NCI-H187 treated with DMSO at 0.1 percent for 48 hours (cell line): ENCODE results near the gene MALRD1.

ENCODE experiments used
- DNase-seq: peaks from one replicate; lab custom pipeline; 2025; lab: John Stamatoyannopoulos, UW

MALRD1 gene

DNA sequence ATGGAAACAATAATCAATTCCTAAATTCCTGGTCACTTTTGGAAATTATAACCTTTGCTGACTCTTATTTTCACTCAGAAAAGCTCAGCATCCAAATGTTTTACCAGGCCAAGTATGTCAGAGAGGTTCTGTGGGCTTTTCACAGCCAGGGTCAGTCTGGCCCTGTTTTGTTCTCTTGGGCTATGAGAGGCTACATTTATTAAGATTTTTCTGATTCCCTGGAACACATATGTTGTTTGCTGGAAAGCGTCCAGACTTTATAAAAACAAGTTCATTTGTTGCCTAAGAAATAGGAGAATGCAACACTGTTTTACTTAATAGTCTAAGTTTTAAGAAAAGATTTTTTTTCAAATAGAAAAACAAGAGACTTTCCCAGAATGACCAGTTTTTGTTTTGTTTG is 529.2 kb downstream of the MALRD1 start:
- DNase-seq = no peak

DNA sequence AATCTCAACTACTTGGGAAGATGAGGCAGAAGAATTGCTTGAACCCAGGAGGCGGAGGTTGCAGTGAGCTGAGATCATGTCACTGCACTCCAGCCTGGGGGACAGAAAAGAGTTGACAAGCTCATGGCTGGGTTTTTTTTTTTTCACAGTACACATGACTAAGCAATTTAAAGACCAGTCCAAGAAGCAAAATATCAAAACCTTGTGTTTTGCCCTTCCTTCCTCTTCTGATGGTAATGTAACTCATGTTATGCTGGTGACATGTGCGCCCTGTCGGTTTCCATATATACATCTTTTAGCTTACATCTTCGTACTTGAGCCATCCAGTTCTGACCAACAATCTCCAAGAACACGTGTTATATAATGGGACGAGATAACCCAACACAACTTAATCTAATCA is 530.0 kb downstream of the MALRD1 start:
- no peak for DNase-seq

DNA sequence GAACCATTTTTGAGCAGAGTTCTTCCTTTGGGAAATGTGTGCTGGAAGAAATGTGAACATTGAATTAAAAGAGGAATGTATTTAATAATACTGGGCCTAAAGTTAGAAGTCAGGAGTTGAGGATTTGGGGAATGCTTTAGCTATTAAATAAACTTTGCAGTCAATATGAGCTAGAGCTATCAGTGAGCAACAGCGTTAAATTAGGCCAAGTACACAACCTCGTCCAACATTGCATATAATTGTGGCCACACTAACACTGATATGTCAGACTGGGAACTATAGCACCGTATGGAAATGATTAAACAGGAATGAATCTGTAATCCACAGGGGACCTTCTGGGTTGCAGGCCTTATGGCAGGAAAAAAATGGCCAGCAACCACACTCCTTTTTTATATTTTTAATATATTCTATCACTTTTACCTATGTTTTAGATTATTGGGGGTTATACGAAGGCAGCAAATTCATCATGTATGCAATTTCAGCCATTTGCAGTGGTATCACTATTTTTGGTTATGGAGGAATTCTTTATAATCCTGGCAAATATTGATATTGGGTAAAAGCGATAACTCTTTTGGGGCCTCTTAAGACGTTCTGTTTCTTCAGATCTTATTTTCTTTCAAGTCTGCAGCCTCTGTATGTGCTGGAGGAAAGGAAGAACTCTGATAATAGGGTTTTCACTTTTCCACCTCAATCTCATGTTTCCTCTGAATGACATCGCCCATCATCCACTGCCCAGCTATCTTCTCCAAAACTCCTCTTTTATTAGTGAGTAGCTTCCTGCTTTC is 531.4 kb downstream of the MALRD1 start:
- DNase-seq = no peak

GRCh38 chr10:19580691-19581090 is 532.1 kb downstream of the MALRD1 start:
- DNase-seq = no peak

GRCh38 chr10:19588608-19589007 is 540.0 kb downstream of the MALRD1 start:
- no peak for DNase-seq

GRCh38 chr10:19592276-19592675 is 543.7 kb downstream of the MALRD1 start:
- no peak for DNase-seq

GRCh38 chr10:19595212-19595845 is 546.7 kb downstream of the MALRD1 start:
- DNase-seq = no peak

DNA sequence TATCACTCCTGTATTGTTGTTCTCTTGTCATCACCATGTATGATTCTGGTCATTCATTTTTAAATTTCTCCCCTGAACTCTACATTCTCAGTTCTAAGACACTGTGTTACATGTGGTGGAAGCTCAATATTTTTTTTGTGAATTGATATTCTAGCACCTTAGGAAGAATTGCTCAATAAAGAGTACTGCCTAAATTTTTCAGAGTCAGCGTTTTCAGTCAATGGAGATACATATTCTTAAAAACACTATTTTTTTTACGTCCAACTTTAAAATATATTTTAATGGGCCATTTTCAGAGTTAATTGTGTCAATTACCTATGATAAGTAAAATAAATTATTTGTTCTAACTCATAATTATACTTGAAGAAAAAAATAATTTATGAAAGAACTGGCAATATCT is 557.2 kb downstream of the MALRD1 start:
- no peak for DNase-seq

DNA sequence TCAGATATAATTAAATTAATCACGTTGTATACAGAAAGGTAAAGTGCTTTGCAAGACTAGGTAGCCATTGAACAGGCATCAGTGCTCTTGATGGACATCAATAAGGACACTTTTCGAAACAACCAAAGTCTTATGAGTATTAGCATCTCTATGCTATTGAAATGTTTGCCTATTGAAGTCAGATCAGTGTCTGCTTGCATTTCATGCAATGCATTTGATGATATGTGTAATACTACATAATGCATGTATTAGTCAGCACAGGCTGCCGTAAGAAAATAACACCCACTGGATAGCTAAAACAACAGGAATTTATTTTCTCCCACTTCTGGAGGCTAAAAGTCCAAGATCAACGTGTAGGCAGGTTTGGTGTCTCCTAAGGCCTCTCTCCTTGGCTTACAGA is 558.4 kb downstream of the MALRD1 start:
- DNase-seq = no peak

GRCh38 chr10:19611775-19612174 is 563.2 kb downstream of the MALRD1 start:
- no peak for DNase-seq

DNA sequence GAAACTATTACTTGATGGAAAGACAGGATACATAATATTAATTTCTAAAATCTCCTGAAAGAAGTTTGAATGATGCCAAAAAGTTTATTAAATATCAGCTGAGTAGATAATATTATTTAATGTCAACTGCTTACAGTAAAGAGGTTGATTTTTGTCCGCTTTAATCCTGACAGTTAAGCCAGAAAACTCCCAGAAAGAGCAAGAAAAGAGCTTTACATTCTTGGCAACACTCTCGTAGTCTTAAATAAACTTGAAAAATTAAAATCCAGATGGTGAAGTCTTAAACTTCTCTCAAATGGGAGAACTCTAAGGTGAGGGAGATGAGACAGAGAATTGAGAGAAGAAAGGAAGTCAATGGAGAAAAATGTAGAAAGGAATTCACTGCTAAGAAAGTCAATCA is 568.4 kb downstream of the MALRD1 start:
- no peak for DNase-seq

DNA sequence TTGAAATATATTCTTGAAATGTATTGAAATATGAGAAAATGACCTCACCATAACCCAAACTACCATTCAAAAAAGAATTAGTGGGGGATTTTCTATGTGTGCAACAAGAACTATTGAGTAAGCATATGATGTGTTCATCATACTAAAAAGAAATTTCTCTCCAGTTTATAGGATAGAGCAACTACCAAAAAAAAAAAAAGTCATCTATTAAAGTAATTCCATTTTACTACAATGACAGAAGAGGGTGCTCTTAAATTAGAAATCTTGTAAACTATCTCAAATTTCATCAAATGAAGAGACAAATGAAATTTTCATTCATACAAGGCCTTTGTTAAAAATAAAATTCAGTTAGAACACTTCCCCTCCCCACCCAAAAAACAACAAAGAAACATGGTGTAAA is 572.2 kb downstream of the MALRD1 start:
- no peak for DNase-seq

DNA sequence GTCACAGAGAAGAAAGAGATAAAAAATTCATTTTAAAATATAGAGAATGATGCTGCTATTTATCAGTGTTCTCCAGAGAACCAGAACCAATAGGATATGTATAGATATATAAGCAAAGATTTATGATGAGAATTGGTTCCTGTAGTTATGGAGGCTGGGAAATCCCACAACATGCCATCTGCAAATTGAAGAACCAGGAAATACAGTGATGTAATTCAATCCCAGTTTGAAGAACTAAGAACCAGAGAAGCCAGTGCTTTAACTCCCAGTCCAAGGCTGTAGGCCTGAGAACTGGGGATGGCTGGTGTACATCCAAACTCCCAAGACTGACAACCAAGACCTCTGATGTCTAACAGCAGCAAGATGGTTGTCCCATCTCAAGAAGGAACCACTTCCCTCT is 574.7 kb downstream of the MALRD1 start:
- no peak for DNase-seq

- DNase-seq = no peak
These were observed 577.6 kb downstream of the MALRD1 start for GRCh38 chr10:19626156-19626555.

DNA sequence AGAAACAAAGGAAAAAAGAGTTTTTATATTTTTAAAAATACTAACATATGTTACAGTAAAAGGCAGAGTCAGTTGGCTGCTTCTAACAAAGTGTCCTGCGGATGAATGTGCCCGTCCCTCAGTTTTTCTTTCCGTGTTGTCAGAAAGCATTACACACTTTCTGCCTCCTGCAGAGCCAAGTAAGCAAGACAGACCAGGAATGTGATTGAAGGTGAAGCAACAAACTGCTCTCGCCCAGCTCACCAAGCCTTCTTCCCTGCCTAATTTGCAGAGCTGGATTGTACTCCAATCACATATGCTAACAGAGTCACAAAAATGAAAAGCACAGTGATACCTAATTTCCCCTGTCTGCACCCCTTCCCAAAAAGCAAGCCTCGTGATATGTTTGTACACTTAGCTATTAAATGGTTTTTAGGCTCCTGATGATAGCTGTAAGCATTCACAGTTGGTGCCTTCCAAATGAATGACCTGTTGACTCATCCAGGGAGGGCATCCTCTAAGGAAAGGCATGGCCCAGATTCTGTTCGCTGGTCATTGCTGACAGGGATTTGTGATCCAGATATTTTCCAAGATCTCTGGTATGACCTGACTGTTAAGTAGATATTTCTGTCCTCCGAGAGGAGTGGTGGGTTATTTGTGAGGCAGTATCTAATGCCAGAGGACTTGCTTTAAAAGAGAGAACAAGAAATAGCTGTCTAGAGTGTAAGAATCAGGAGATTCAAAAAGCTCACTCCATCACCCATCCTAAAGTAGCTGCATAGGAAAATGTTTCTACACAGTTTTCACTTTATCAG is 580.4 kb downstream of the MALRD1 start:
- no peak for DNase-seq

- no peak for DNase-seq
These were observed 581.0 kb downstream of the MALRD1 start for GRCh38 chr10:19629567-19629966.

DNA sequence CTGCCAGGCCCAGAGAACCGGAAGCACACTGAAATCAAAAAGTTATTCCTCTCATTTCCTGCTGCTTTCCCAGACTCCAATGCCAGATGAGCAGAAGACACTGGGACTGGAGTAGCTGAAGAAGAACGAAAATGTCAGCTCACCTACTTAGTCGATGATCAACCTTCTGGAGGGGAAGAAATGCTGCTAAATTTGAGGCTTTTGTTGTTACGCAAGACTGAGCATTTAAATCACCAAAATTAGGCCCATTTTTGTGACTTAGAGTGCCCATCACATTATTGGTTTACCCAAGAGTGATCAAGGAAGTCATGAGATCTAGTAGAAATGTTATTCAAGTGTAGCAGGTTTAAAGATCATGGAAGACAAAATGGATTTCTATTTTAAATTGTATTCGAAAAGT is 585.6 kb downstream of the MALRD1 start:
- no peak for DNase-seq

- DNase-seq = no peak
These were observed 589.7 kb downstream of the MALRD1 start for GRCh38 chr10:19638182-19638895.

GRCh38 chr10:19638896-19639233 is 590.3 kb downstream of the MALRD1 start:
- no peak for DNase-seq

DNA sequence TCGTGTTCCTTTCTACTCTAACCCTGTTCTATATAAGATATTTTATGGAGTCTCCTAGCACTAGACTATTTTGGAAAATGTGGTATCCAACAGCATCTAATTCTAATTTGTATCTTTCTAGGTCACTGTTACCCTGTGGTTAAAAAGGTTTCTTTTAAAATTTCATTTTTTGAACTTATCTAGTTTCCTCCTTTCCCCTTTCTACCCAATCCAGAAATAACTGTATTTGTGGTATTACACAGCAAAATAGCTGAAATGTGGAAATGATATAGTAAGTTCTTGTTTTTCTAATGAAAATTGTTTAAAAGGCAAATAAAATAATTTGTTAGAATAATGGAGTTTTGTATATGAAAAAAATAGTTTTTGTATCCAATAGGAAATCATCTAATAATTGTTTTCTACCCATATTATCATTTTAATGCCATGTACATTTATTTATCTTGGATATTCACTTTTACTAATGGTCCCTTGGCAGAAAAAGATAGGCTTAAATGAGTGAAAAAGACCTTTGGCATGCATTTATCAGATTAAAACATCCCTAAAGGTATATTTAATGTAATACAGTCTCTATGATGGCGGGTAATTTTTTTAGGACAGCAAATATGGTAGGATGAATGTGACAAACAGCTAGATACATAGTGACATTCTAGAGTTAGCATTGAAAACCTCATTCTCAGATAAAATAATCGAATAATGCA is 592.1 kb downstream of the MALRD1 start:
- DNase-seq = no peak

- DNase-seq = no peak
These were observed 602.9 kb downstream of the MALRD1 start for GRCh38 chr10:19651549-19651948.

DNA sequence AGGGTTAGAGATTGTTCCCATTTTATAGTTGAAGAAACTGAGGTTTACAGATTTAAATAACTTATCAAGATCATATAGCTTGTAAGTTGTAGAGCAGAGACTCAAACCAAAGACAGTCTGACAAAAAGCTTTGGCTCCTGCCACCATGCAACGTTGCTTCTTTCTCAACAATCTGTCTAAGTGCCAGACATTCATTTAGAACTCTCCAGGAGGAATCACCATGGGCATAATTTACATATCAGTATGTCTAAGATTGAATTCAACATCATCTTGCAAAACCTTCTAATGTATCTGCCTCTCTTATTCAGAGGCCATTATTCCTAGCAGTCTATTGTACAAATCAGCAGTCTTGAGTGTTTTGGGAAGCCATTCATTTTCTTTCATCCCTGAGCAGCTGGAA is 604.1 kb downstream of the MALRD1 start:
- no peak for DNase-seq
